Right atrium auricular region (tissue), 2 donors: Measurements from ENCODE around the gene TAMALIN. TPM values are rescaled to one million over a fixed set of nuclear protein-coding genes. Genes with fewer than 3 reads are reported as not detected.
A peak's percentile ranks its signal among the peaks of the same experiment; 100 is the strongest.

Experiments used
- DNase-seq: peaks from one replicate; pipeline ENCODE4 v3.0.0-alpha.2; 2019; ENCODE audit warnings: low spot score
- H3K27ac ChIP-seq, 2 donors: fragments of 200-600 bp; sonication (generic); 1 replicate in 1 of 2; 2 replicates in 1 of 2; pipeline ENCODE4 v1.5.1; 2016 to 2019
- H3K27me3 ChIP-seq, 2 donors: fragments of 200-600 bp; sonication (generic); one replicate each; pipeline versions ENCODE4 v1.5.1 to v1.6.0; 2017 to 2019
- H3K36me3 ChIP-seq: fragments of 200-600 bp; sonication (generic); one replicate; pipeline ENCODE4 v1.5.1; 2016
- H3K4me1 ChIP-seq, 2 donors: fragments of 200-600 bp; sonication (generic); one replicate each; pipeline versions ENCODE4 v1.5.1 to v1.6.0; 2017 to 2019
- H3K4me3 ChIP-seq, 2 donors: fragments of 200-600 bp; sonication (generic); 1 replicate in 1 of 2; 2 replicates in 1 of 2; pipeline ENCODE4 v1.5.1; 2017 to 2019; ENCODE audit warnings: mild to moderate bottlenecking in 1 of 2, moderate library complexity in 1 of 2
- H3K9me3 ChIP-seq, 2 donors: fragments of 200-600 bp; sonication (generic); one replicate each; pipeline ENCODE4 v1.5.1; 2019
- total RNA-seq, 2 donors: library from RNA; depleted of rRNA; stranded (reverse); fragments of >200 nt; gene quantifications; one replicate each; pipeline ENCODE4 v1.1.0, GENCODE V29; 2016
- TF ChIP-seq, protein P1 (sequence below), 2 donors: fragments of 200-600 bp; sonication (generic); IDR thresholded peaks; one replicate each; pipeline ENCODE4 v1.5.1; 2019; ENCODE audit warnings: antibody characterized with exemption in 2 of 2

TAMALIN gene
- total RNA-seq, 2 donors from 2014 or later = 17.6 to 23.2 TPM

DNA sequence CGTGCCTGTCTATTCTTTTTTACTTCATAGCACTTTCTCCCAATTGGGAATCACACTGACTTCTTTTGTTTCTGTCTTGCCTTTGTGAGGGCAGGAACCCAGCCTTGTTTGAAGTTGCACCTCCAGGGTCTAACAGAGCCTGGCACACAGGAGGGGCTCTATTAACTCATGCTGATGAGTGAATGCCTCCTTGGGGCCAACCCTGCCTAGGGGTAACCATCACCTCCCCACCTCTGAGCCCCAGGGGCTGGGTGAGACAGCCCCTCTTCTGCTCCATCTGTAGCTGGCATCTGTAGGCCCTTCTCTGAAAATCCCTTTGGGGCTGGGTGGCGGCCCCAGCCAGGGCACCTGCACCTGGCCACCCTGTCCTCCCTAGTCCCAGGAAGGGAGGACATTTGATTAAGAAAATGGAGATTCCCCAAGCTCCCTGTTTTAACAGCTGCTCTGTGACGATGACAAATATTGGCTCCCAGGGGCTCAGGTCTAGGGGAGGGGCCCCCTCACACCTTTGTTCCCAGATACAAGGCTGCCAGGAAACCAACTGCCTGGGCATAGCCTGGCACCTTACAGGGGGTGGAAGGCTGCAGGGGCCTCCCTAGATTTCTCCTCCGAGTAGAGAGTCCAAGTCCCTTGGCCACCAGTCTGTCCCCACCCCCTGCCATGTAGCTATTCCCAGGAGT, 11.8 kb downstream of the TAMALIN start:
- TF ChIP-seq, protein P1, sequence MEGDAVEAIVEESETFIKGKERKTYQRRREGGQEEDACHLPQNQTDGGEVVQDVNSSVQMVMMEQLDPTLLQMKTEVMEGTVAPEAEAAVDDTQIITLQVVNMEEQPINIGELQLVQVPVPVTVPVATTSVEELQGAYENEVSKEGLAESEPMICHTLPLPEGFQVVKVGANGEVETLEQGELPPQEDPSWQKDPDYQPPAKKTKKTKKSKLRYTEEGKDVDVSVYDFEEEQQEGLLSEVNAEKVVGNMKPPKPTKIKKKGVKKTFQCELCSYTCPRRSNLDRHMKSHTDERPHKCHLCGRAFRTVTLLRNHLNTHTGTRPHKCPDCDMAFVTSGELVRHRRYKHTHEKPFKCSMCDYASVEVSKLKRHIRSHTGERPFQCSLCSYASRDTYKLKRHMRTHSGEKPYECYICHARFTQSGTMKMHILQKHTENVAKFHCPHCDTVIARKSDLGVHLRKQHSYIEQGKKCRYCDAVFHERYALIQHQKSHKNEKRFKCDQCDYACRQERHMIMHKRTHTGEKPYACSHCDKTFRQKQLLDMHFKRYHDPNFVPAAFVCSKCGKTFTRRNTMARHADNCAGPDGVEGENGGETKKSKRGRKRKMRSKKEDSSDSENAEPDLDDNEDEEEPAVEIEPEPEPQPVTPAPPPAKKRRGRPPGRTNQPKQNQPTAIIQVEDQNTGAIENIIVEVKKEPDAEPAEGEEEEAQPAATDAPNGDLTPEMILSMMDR (IDR thresholded peaks at IDR 0.05) = no peak
- DNase-seq = no peak
- Histone ChIP-seq H3K36me3 (peaks cover 9% of the 10 kb centered on the region), H3K4me3 (no peak overlapping the region), H3K4me1 (peaks cover 0 to 16% of the 10 kb centered on the region in 2 donors), H3K27me3 (no peaks in the 10 kb centered on the region), H3K27ac (no peak overlapping the region), H3K9me3 (no peaks in the 10 kb centered on the region)

DNA sequence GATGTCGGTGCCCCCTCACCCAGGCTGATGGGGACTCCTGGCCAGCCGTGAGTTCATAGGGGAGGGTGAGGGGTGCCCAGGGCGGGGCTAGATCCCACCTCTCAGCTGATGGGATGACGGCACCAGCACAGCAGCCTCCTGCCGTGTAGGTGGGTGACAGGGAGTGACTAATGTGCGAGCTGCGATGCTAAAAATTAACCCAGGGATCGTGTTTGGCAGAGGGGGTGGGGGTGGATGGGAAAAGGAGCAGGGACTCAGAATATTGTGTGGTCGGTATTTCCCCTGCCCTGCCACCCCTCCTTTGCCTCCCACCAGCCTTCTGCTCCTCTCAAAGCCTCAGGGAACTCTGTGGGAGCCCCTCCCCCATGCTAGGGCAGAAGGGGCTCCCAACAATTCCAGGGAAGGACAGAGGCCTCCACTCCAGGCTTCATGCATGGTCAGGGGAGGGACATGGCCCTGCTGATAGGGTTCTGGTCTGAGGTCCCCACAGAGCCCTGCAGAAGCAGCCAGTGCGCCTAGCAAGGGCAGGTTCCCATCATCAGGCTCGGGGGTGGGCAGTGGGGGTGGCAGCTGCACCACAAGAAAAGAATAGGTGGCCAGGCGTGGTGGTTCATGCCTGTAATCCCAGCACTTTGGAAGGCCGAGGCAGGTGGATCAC, 12.5 kb downstream of the TAMALIN start:
- Histone ChIP-seq H3K4me3 (no peak overlapping the region), H3K4me1 (peaks cover 0 to 21% of the 10 kb centered on the region in 2 donors), H3K27ac (no peak overlapping the region), H3K27me3 (no peaks in the 10 kb centered on the region), H3K9me3 (no peaks in the 10 kb centered on the region), H3K36me3 (peaks cover 2% of the 10 kb centered on the region)
- no peak for DNase-seq
- TF ChIP-seq, protein P1 (IDR thresholded peaks at IDR 0.05) = no peak

DNA sequence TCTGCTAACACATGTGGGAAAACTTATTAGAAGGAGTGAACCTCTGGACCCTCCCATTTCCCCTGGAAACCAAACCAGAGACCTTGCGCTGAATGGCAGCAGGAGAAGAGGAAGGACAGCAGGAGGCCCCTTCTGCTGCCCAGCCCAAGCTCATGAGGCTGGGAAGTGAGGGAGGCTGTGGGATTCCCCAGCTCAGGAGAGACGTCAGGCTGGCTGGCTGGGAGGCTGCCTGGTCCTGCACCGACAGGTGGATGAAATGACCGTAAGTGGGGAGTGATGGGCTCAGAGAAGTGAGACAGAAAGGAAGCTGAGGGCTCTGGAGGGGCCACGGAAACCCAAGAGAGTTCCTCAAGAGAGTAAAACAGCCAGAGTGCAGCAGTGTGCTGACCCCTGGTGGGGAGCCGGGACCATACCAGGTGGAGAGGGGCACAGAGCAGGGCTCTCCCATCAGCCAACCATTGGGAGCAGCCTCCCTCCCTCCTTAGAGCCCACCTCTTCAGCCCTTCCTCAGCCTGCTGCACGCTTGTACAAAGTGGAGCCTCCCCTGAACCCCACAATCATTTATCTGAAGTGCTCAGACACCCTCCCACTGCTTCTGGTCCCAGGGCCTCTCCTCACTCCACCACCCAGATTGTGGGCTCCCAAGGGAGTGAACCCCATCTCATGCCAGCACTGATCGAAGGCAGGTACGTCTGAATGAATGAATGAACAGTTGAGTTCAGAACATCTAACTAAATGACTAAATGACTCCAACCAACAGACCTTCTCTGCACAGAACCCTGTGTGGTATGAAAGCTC, 14.0 kb downstream of the TAMALIN start:
- no peaks in the 10 kb centered on the region for H3K27me3 ChIP-seq
- peaks cover 0 to 36% of the 10 kb centered on the region in 2 donors for H3K4me1 ChIP-seq
- TF ChIP-seq, protein P1 (IDR thresholded peaks at IDR 0.05) = peak; percentile 50 to 80
- H3K27ac ChIP-seq = no peak overlapping the region
- DNase-seq = no peak
- no peaks in the 10 kb centered on the region for H3K9me3 ChIP-seq
- no peaks in the 10 kb centered on the region for H3K36me3 ChIP-seq
- H3K4me3 ChIP-seq = no peak overlapping the region

DNA sequence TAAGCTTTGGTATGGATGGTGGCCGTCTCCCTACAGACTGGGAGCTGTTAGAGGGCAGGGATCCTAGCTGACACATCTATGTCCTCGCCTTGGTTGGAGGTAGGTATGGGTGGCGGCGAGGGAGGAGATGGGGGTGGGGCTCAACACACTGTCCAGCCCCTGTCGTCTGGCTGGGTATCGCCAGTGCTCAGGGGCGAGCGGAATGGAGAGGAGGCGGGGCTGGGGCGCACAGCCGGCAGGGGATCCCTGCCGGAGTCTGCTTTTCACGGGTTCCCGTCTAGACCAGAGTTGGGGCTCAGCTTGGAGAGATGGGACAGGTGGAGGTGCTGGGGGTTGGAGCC, 16.1 kb downstream of the TAMALIN start:
- Histone ChIP-seq H3K36me3 (no peaks in the 10 kb centered on the region), H3K9me3 (no peaks in the 10 kb centered on the region), H3K27ac (peak overlapping the region; percentile 41 to 89), H3K27me3 (no peaks in the 10 kb centered on the region), H3K4me3 (peak overlapping the region; percentile 47 to 58), H3K4me1 (peaks cover 0 to 53% of the 10 kb centered on the region in 2 donors)
- no peak for DNase-seq
- TF ChIP-seq, protein P1 (IDR thresholded peaks at IDR 0.05) = no peak

DNA sequence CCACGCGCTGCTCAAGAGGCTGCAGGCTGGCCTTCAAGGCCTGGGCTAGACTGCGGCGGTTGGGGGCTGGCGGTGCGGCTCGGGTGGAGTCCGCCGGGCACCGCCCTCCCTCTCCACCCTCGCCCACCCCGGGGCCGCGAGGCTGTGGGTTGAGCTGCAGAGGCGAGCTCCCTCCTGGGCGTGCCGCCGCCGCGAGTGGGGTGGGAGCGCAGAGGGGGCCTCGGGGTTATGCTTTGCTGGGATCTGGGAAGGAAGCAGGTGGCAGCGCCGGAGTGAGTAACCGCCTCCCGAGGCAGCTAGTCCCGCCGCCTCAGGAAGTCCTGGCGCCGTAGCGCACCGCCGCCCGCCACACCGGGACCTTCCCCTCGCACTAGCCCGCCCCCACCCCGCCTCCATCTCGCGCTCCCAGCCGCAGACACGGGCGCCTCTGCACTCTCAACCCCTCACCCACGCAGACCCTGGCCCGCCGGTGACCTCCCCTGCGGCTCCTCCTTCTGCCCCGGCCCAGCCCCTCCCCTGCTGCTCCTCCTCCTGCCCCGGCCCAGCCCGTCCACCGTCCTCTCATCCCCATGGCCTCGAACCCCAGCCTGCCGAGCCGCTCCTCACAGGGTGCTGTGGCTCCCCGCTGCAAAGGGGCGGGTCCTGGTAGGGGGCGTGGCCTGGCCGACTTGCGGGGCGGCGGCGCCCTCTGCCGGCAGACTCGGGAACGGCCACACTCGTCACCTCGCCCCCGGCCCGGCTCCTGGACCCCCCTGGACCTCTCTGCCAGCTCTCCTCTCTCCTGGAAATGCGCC, 16.6 kb downstream of the TAMALIN start:
- Histone ChIP-seq H3K27me3 (no peaks in the 10 kb centered on the region), H3K27ac (peak overlapping the region; percentile 41 to 89), H3K9me3 (no peaks in the 10 kb centered on the region), H3K4me3 (peak overlapping the region; percentile 47 to 58), H3K4me1 (peaks cover 0 to 53% of the 10 kb centered on the region in 2 donors), H3K36me3 (no peaks in the 10 kb centered on the region)
- TF ChIP-seq, protein P1 (IDR thresholded peaks at IDR 0.05) = peak; percentile 93 to 99
- DNase-seq = peak; percentile 86
